ENCODE measurements around the gene CLRN2.
"Not testable (repeated sequence)": the region's sequence is repeated elsewhere in the genome, so short reads cannot be mapped to it uniquely, and the experiment has no call there.

CLRN2 gene

DNA sequence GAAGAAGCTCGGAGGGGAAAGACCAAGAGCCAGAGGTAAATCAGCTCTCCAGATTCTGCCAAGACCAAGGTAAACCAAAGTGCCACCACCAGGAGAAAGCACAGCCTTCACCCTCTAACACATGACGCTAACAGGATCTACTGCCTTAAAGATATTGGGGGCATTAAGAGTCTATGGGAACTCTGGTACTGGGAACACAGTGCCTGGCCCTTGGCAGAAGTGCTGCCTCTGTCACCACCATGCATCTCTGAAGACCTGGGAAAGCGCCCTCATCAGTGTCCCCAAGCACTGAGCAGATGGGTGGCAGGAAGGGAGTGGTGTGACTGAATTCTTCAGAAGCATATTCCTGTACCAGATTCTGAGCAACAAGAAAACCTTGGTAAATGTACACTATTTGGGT, 4.4 kb upstream of the CLRN2 start:
- no peak for DNase-seq

DNA sequence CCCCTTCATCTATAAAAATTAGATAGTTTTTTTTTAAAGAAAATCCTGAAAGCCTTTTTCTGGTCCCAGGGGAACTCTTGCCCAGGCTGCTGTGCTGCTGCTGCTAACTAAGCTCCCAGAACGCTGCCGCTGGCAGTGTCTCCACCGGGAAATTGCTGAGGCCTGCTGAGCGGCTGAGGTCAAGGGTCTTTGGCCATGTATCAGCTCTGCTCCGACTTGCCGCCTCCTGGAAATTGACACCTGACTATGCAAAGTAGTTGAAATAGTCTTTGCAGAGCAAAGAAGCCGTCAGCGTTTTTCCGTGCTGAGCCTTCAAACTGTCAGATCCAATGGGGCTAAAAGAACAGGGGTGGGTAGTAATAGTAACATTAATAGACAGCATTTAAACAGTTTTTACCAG, 3.9 kb upstream of the CLRN2 start:
- no peak for DNase-seq

- peak; percentile 36 for DNase-seq
Measured at GRCh38 chr4:17511509-17511949, 3.4 kb upstream of the CLRN2 start.

- peak; percentile 50 for DNase-seq
Measured at GRCh38 chr4:17511950-17512795, 2.8 kb upstream of the CLRN2 start, which contains the start of gene QDPR. Gene QDPR (minus strand): TSS chr4:17512090. CDS start chr4:17512054, 36 bp downstream.

DNA sequence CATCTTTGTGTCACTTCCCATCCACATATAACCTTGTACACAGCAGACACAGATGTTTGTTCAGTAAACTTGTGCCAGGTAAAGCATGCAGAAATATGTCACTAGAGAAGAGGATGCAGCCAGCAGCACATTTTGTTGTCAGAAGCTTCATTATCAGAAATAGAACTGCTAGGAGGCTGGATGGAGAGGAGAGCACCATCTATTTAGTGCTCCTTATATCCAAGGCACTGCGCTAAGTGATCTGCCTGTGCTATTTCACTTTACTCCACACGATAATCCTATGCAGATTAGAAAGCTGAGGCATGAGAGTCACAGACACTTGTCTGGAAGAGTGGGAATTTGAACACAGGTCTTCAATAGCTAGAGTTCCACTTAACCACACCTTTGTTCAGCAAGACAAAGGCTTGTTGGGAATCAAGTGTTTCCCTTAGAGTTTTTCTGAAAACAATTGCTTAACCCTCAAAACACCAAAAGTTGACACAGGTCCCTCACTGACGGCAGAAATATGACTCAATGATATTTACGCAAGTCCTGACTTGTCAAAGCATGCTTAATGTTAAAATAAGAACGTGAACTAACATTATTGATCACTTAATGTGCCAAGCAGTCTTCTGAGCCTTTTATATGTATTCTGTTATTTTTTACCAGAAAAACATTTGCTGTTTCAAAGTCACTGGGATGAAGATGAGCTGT, 1.8 kb upstream of the CLRN2 start:
- no peak for DNase-seq

DNA sequence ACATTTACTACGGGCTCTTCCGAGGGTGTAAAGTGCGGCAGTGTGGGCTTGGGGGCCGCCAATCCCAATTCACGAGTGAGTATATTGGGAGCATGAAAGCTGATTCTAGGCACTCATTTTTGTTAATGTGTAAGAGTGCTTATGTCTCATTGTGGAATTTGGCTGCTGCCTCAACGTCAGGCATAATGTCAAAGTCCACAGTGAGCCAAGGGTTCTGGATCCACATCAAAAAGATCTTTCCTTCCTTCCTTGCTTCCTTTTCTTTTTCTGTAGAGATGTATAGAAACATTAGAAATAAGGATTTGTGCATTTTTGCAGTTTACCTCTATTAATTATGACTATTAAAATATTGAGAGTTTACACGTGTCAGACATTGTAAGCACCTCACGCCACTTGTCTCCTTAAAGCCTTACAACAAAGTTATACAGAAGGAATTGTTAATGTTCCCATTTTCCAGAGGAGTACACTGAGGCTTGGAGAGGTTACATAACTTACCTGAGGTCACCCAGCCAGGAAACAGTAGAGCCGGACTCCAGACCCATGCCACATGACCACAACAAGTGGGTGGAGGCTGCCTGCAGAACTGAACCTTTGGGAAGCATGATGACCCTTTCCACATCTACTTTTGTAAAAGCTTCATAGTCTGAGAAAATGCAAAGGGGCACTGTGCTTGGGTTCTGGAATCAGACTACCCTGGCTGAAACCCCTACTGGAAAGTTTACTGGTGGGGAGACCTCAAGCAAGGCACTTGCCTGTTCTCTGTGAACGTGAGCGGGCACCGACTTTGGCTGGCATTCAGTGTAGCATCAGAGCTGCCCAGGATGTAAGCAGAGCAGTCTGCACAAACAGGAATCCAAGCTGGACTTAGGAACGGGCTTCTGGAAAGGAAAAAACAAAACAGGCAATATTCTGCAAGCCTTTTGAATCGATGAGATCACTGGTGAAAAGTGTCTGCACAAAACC, 761 bp downstream of the CLRN2 start:
- DNase-seq = no peak

DNA sequence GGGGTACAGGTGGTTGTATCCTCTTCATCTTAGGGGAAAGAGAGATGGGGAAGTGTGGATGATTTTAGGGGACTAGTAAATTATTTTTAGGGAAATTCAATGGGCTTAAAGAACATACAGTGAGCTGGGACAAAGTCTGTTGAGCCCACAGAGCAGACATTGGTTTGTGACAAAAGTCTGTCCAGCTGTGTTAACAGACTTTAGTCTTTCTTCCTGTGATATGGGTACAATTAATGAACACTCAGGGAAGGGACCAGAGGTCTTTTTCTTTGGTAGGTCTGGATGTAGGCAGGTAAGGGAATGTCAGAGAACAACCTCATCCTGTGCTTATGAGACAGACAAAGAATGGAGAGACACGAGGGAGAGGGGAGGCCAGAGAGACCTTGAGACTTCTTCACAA, 2.0 kb downstream of the CLRN2 start:
- DNase-seq = no peak

DNA sequence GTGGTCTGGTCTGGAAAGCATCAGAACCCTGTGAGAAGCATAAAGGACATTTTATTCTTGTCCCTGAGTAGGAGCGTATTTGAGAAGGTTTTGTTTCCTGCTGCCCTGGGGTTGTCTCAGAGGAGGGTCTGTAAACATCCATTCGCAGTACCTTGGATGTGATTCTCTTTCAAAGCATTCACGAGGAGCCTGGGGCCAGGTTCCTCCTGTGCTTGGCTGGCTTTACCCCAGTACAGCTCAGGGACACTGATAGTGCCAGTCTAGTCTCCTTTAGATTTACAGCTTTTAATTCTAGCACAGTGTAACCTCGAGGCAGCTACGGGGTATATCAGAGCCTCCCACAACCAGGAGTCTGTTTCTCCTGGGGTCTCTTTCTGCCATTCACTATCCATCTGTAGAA, 2.7 kb downstream of the CLRN2 start:
- DNase-seq = no peak

GRCh38 chr4:17521595-17521994, 6.6 kb downstream of the CLRN2 start:
- no peak for DNase-seq

GRCh38 chr4:17523662-17524061, 8.7 kb downstream of the CLRN2 start:
- no peak for DNase-seq

DNA sequence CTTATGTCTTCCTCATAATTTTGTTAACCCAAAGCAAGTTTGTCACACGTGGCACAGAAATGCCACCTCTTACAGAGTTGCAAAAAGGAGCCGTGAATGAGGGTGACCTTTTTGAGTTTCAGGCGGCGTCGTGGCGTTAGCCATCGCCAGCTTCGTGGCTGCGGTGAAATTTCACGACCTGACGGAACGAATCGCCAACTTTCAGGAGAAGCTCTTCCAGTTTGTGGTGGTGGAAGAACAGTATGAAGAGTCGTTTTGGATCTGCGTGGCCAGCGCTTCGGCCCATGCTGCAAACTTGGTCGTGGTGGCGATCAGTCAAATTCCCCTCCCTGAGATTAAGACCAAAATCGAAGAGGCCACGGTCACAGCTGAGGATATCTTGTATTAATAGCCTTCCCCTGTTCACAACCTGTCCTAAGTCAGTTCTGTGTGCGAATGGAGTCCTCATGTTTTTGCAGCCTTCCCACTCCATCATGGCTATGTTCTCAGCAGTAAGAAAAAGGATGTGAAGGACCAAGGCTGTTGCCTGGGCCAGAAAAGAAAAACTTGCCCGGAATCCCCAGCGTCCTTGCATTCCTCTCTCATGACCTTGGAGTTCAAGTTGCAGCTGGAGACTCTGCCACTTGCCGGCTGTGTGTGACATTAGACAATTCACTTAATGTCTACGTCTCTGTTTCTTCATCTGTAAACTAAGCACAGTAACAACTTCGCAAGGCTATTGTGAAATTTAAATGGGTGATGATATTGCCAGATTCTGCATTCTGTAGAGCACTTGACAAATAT, 11.9 kb downstream of the CLRN2 start:
- DNase-seq = no peak

- DNase-seq = no peak
Measured at GRCh38 chr4:17528551-17529165, 13.7 kb downstream of the CLRN2 start.

DNA sequence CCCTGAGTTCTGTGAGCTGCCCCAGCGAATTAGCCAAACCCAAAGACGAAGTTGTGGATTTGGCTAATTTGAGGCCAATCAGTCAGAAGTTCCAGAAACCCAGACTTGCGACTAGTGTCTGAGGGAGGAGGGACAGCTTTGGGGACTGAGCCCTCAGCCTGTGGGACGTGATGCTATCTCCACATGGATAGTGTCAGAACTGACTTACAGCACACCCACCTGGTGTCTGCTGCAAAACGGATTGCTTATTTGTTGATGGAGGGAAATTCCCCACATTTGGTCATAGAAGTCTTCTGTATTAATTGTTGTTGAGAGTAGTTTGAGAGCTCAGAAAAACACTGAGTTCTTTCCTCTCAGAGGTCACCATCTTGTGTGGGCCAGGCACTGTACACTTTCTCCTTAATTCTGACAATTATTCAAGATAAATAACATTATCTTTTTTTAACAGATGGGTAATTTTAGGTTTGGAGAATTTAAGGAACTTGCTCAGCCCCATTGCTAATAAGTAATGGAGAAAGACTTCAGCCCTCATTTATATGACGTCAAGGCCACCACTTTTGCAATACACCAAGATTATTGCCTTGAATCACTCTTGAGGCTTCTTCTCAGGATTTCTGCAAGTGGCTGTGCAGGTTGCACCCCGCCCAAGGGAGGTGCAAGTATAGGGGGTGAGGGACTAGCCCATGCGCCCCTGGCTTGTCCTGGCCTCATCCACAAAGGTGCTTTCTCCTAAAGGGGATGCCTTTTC, 16.7 kb downstream of the CLRN2 start:
- DNase-seq = no peak

GRCh38 chr4:17534705-17535104, 19.7 kb downstream of the CLRN2 start:
- DNase-seq = no peak

- DNase-seq = no peak
Measured at GRCh38 chr4:17535242-17535641, 20.3 kb downstream of the CLRN2 start.

DNA sequence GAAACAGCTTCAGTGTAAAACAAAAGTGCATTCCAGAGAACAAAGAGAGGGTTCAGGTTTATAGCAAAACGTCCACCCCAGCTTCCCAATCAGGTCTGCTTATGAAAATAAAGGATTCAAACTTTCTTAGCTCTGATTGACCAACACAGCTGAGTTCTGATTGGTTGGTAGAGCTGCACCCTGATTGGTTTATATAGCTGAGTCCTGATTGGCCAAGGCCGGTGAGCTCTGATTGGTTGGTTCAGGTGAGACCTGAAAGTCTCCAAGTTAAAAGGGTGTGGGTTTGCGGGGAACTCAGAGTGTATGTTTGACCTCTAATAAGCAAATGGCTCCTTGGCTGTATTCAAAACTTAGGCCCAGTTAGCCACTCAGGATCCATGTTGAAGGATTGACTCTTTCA, 20.9 kb downstream of the CLRN2 start:
- DNase-seq = no peak

- DNase-seq = not testable (repeated sequence)
Measured at GRCh38 chr4:17537060-17537459, 22.1 kb downstream of the CLRN2 start.

DNA sequence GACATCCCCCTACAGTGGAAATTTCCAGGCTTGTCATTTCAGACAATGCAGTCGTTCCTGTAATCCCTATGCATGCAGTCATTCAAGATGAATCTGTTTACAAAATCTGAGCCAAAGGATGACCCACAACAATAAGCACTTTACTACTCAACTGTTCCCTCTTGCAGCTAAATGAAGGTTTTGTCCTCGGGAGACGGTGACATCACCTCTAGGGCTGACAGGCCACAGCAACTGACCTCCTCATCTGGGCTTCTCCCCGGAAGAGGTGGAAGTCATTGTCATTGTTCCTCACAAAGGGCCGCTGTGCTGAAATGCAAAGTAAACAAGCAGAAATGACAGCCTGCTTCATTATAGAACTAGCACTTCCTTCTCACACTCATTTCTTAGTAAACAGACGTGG, 29.2 kb downstream of the CLRN2 start:
- DNase-seq = no peak

GRCh38 chr4:17544831-17545234, 29.9 kb downstream of the CLRN2 start:
- DNase-seq = no peak

GRCh38 chr4:17545374-17546140, 30.6 kb downstream of the CLRN2 start:
- no peak for DNase-seq

All from activated T-cell treated with anti-CD3 and anti-CD28 coated beads for 4 hours (primary cell).